OCI-LY3 (cell line): Measurements from ENCODE around the gene SLC6A9.

Experiments used
- EZH2phosphoT487 ChIP-seq: fragments of 200-600 bp; shearing (Covaris generic); IDR thresholded peaks from 2 replicates; pipeline ENCODE4 v1.6.1; 2018; ENCODE audit warnings: antibody characterized with exemption, mixed run types, low read depth
- TF ChIP-seq, protein P1 (sequence below): fragments of 200-600, 300-600 bp; sonication (generic); IDR thresholded peaks from 2 replicates; pipeline ENCODE4 v1.5.1; 2014; ENCODE audit warnings: antibody characterized with exemption, low read length, low read depth

DNA sequence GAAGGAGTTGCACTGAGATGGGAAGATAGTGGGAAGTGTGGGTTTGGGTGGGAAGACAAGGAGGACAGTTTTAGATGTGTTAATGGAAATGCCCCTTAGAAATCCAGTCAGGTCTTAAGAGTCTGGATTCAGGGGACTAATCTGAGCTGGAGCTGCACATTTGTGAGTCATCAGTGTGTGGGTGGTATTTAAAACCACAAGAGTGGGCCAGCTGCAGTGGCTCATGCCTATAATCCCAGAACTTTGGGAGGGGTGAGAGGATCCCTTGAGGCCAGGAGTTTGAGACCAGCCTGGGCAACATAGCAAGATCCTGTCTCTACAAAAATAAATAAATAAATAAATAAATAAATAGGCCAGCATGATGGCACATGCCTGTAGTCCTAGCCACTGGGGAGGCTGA is 40.9 kb upstream of the SLC6A9 start:
- TF ChIP-seq, protein P1, sequence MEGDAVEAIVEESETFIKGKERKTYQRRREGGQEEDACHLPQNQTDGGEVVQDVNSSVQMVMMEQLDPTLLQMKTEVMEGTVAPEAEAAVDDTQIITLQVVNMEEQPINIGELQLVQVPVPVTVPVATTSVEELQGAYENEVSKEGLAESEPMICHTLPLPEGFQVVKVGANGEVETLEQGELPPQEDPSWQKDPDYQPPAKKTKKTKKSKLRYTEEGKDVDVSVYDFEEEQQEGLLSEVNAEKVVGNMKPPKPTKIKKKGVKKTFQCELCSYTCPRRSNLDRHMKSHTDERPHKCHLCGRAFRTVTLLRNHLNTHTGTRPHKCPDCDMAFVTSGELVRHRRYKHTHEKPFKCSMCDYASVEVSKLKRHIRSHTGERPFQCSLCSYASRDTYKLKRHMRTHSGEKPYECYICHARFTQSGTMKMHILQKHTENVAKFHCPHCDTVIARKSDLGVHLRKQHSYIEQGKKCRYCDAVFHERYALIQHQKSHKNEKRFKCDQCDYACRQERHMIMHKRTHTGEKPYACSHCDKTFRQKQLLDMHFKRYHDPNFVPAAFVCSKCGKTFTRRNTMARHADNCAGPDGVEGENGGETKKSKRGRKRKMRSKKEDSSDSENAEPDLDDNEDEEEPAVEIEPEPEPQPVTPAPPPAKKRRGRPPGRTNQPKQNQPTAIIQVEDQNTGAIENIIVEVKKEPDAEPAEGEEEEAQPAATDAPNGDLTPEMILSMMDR, result no peak
- no peak for TF ChIP-seq EZH2phosphoT487
